ENCODE measurements around the gene ARL4D.

Gene ARL4D

GRCh38 chr17:43431714-43432523, 33.1 kb downstream of the ARL4D start:
- TF ChIP-seq ZFX (IDR thresholded peaks at IDR 0.05) (no peak), CTCF (conservative IDR thresholded peaks at IDR 0.05) (no peak)
- H3K27ac ChIP-seq = no peak overlapping the region

- H3K27ac ChIP-seq = no peak overlapping the region
- no peak for TF ChIP-seq CTCF (conservative IDR thresholded peaks at IDR 0.05)
- no peak for TF ChIP-seq ZFX (IDR thresholded peaks at IDR 0.05)
These were observed 36.1 kb downstream of the ARL4D start for GRCh38 chr17:43434902-43435319.

GRCh38 chr17:43437756-43438155, 39.0 kb downstream of the ARL4D start:
- TF ChIP-seq ZFX (IDR thresholded peaks at IDR 0.05) (no peak), CTCF (conservative IDR thresholded peaks at IDR 0.05) (no peak)
- no peak overlapping the region for H3K27ac ChIP-seq

DNA sequence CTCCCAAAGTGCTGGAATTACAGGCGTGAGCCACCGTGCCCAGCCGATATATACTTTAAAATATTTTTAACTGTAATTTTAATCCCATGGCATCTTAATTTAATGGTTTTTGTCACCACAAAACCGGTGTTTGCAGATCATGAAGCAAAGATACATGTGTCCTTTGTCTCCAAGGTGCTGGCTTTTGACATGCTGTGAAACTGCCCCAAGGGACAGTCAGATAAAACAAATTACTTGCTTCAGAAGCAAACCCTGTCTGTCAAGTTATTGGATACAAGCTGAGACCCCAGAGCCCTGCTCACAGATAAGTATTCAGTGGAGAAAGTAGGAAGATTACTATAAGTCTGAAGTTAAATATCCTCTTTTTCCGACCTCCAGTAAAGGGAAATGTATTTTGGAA, 39.8 kb downstream of the ARL4D start:
- H3K27ac ChIP-seq = no peak overlapping the region
- no peak for TF ChIP-seq ZFX (IDR thresholded peaks at IDR 0.05)
- TF ChIP-seq CTCF (conservative IDR thresholded peaks at IDR 0.05) = no peak

GRCh38 chr17:43439041-43439440, 40.2 kb downstream of the ARL4D start:
- TF ChIP-seq CTCF (conservative IDR thresholded peaks at IDR 0.05) = no peak
- TF ChIP-seq ZFX (IDR thresholded peaks at IDR 0.05) = no peak
- no peak overlapping the region for H3K27ac ChIP-seq

GRCh38 chr17:43442711-43443110, 43.9 kb downstream of the ARL4D start:
- TF ChIP-seq CTCF (conservative IDR thresholded peaks at IDR 0.05) = no peak
- TF ChIP-seq ZFX (IDR thresholded peaks at IDR 0.05) = no peak
- no peak overlapping the region for H3K27ac ChIP-seq

DNA sequence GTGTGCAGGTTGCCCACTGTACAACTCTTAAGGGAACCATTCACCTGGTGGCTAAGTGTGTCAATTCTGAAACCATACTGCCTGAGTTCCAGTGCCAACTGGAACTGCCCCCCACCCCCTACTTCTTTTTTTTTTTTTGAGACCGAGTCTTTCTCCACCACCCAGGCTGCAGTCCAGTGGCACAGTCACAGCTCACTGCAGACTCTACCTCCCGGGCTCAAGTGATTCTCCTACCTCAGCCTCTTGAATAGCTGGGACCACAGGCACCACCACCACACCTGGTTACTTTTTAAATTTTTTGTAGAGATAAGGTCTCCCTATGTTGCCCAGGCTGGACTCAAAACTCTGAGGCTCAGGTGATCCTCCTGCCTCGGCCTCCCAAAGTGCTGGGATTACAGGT, 44.6 kb downstream of the ARL4D start:
- no peak for TF ChIP-seq ZFX (IDR thresholded peaks at IDR 0.05)
- no peak for TF ChIP-seq CTCF (conservative IDR thresholded peaks at IDR 0.05)
- H3K27ac ChIP-seq = no peak overlapping the region

All from C4-2B (cell line).